ENCODE measurements around the gene AQP1.

DNA sequence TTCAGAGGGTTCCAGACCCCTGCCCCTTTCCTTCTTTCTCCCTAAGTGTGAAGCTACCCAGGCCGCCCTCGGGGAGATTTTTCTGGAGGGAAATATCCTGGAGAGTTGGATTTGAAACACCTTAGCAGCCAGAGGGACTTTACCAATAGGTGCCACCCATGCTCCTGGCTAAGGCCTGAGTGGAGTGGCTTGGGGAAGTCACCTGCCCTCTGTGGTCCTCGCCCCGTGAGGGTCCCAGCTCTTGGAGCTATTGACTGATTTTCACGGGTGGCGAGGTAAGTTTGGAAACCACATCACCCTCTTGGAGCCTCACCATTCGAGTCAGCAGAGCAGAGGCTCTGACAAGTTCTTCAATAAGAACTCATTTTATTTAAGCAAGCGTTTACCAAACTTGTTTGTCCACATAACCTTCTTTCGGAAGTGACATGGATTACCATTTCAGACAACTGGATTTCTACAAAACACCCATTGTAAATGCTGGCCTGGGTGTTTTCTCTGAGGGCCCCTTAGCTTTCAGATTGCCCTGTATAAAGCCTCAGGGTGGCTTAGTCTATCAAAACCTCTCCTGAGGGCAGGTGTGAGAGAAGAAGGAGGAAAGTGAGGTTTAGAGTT, 20.4 kb downstream of the AQP1 start:
- TF ChIP-seq, protein P1, sequence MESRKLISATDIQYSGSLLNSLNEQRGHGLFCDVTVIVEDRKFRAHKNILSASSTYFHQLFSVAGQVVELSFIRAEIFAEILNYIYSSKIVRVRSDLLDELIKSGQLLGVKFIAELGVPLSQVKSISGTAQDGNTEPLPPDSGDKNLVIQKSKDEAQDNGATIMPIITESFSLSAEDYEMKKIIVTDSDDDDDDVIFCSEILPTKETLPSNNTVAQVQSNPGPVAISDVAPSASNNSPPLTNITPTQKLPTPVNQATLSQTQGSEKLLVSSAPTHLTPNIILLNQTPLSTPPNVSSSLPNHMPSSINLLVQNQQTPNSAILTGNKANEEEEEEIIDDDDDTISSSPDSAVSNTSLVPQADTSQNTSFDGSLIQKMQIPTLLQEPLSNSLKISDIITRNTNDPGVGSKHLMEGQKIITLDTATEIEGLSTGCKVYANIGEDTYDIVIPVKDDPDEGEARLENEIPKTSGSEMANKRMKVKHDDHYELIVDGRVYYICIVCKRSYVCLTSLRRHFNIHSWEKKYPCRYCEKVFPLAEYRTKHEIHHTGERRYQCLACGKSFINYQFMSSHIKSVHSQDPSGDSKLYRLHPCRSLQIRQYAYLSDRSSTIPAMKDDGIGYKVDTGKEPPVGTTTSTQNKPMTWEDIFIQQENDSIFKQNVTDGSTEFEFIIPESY (IDR thresholded peaks at IDR 0.05): no peak
- TF ChIP-seq, protein P2, sequence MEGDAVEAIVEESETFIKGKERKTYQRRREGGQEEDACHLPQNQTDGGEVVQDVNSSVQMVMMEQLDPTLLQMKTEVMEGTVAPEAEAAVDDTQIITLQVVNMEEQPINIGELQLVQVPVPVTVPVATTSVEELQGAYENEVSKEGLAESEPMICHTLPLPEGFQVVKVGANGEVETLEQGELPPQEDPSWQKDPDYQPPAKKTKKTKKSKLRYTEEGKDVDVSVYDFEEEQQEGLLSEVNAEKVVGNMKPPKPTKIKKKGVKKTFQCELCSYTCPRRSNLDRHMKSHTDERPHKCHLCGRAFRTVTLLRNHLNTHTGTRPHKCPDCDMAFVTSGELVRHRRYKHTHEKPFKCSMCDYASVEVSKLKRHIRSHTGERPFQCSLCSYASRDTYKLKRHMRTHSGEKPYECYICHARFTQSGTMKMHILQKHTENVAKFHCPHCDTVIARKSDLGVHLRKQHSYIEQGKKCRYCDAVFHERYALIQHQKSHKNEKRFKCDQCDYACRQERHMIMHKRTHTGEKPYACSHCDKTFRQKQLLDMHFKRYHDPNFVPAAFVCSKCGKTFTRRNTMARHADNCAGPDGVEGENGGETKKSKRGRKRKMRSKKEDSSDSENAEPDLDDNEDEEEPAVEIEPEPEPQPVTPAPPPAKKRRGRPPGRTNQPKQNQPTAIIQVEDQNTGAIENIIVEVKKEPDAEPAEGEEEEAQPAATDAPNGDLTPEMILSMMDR (IDR thresholded peaks at IDR 0.05; ENCODE audit: low read depth, low read length, missing input control): no peak
- no peak for TF ChIP-seq RXRA (IDR thresholded peaks at IDR 0.05)
- TF ChIP-seq, protein P3, sequence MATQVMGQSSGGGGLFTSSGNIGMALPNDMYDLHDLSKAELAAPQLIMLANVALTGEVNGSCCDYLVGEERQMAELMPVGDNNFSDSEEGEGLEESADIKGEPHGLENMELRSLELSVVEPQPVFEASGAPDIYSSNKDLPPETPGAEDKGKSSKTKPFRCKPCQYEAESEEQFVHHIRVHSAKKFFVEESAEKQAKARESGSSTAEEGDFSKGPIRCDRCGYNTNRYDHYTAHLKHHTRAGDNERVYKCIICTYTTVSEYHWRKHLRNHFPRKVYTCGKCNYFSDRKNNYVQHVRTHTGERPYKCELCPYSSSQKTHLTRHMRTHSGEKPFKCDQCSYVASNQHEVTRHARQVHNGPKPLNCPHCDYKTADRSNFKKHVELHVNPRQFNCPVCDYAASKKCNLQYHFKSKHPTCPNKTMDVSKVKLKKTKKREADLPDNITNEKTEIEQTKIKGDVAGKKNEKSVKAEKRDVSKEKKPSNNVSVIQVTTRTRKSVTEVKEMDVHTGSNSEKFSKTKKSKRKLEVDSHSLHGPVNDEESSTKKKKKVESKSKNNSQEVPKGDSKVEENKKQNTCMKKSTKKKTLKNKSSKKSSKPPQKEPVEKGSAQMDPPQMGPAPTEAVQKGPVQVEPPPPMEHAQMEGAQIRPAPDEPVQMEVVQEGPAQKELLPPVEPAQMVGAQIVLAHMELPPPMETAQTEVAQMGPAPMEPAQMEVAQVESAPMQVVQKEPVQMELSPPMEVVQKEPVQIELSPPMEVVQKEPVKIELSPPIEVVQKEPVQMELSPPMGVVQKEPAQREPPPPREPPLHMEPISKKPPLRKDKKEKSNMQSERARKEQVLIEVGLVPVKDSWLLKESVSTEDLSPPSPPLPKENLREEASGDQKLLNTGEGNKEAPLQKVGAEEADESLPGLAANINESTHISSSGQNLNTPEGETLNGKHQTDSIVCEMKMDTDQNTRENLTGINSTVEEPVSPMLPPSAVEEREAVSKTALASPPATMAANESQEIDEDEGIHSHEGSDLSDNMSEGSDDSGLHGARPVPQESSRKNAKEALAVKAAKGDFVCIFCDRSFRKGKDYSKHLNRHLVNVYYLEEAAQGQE (IDR thresholded peaks at IDR 0.05): no peak
- TF ChIP-seq, protein P4, sequence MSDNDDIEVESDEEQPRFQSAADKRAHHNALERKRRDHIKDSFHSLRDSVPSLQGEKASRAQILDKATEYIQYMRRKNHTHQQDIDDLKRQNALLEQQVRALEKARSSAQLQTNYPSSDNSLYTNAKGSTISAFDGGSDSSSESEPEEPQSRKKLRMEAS (IDR thresholded peaks at IDR 0.05): no peak
- TF ChIP-seq YY1 (IDR thresholded peaks at IDR 0.05): no peak
- TF ChIP-seq JUND (IDR thresholded peaks at IDR 0.05): no peak
- no peak for TF ChIP-seq SP1 (IDR thresholded peaks at IDR 0.05)
- TF ChIP-seq GABPA (IDR thresholded peaks at IDR 0.05 in 1 of 2, conservative IDR thresholded peaks at IDR 0.05 in 1 of 2): no peak
